Muscle of leg (tissue), 11 donors: Measurements from ENCODE around the gene NPIPA5. TPM values are rescaled to one million over a fixed set of nuclear protein-coding genes. Genes with fewer than 3 reads are reported as not detected.
"Not testable (repeated sequence)": the region's sequence is repeated elsewhere in the genome, so short reads cannot be mapped to it uniquely, and the experiment has no call there.

Experiments used
- DNase-seq: peaks from one replicate; pipeline ENCODE4 v3.0.0; 2013
- H3K27ac ChIP-seq: one replicate; pipeline ENCODE4 v1.5.1; 2013; ENCODE audit warnings: mild to moderate bottlenecking, low read length, control low read depth
- H3K27me3 ChIP-seq: one replicate; pipeline ENCODE4 v1.6.1; 2013; ENCODE audit warnings: low read length; ENCODE audit not compliant: control insufficient read depth, insufficient read depth
- H3K36me3 ChIP-seq: one replicate; pipeline ENCODE4 v1.6.1; 2013; ENCODE audit warnings: low read length; ENCODE audit not compliant: control insufficient read depth, insufficient read depth
- H3K4me1 ChIP-seq: one replicate; pipeline ENCODE4 v1.6.1; 2013; ENCODE audit warnings: low read length; ENCODE audit not compliant: control insufficient read depth, insufficient read depth
- H3K4me3 ChIP-seq: one replicate; pipeline ENCODE4 v1.5.1; 2013; ENCODE audit warnings: low read length, control low read depth
- H3K9me3 ChIP-seq: replicated peaks from 2 replicates; pipeline ENCODE4 v1.6.1; 2013; ENCODE audit warnings: low read depth, low read length; ENCODE audit not compliant: control insufficient read depth
- WGBS: methylation state at CpG from one replicate; pipeline ENCODE4 v1.1.5; 2013; ENCODE audit warnings: missing lambda C conversion rate; ENCODE audit not compliant: insufficient coverage; 5-methylcytosine and 5-hydroxymethylcytosine counted together
- polyA plus RNA-seq, 8 donors: library from polyadenylated mRNA; unstranded; fragments of 120-200 nt; gene quantifications; one replicate each; pipeline versions ENCODE4 v1.2.1 to v1.2.3, GENCODE V29; 2013; ENCODE audit warnings: inconsistent platforms in 1 of 8, low replicate concordance in 1 of 8; ENCODE audit not compliant: insufficient read length in 8 of 8, insufficient read depth in 1 of 8
- total RNA-seq: library from RNA; stranded (reverse); fragments of 120-200 nt; gene quantifications from one replicate; pipeline ENCODE4 v1.2.4, GENCODE V29; 2013

NPIPA5 gene
- total and polyA plus RNA-seq, 9 donors, result 0.86 to 27.6 (median 12.4) TPM

DNA sequence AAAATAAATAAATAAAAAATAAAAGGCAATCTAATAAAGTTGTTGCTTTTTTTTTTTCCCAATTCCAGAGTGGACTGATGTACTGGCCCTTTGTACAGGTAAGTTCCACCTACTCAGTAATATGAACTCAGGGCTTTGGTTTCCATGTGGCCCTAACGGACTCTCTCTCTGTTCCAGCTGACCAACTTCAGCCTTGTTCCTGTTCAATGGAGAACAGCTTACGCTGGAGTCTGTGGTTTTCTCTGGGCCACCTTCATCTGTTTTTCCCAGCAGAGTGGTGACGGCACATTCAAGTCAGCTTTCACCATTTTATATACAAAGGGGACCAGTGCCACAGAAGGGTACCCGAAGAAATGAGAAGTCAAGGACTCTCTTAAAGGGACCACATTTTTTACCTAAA is 29.7 kb upstream of the NPIPA5 start:
- H3K27ac ChIP-seq, H3K9me3 ChIP-seq: not testable (repeated sequence)

DNA sequence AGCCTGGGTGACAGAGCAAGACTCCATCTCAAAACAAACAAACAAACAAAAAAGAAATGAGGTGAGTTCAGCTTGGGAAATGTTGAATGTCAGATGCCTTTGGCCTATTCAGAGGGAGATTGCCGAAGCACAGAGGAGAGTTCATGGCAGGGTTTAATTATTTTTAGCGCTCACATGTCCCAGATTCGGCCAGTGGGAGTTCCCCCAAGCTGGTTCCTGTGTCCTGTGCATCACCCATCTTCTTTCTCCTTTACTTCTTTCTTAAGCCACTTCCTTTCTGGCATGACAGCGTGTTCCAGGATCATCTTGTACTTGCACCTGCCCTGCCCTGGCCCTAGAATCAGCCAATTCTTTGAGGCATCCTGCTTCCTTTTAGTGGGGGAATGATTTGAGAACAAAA is 26.7 kb upstream of the NPIPA5 start:
- Histone ChIP-seq H3K27ac (no peak overlapping the region), H3K4me3 (no peak overlapping the region), H3K9me3 (no peaks in the 10 kb centered on the region), H3K36me3 (peaks cover 3% of the 10 kb centered on the region), H3K27me3 (no peaks in the 10 kb centered on the region), H3K4me1 (no peaks in the 10 kb centered on the region)
- no peak for DNase-seq
- 57% methylated on average over 2 of the region's 4 CpGs for WGBS

More for the DNA sequence above, 29.7 kb upstream of the NPIPA5 start:
- not testable (repeated sequence) for H3K4me1 ChIP-seq, H3K4me3 ChIP-seq, H3K27me3 ChIP-seq, H3K36me3 ChIP-seq, DNase-seq
- 59% methylated on average over 2 of the region's 4 CpGs for WGBS

DNA sequence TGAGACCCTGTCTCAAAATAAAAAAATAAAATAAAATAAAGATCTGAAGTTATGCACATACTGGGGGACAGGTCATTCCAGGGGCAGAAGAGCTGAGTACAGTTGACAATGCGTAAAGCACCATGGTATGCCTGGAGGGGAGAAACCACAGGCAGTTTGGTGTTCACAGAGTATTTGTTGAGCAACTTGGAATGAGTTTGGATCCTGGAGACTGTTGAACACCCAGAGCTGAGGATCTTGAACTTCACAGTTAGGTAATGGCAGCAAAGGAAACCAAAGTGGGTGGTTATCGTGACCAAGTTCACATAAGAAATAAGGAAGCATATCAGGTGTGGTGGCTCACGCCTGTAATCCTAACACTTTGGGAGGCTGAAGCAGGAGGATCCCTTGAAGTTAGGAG is 26.0 kb upstream of the NPIPA5 start:
- 78% methylated on average over 3 of the region's 3 CpGs for WGBS
- not testable (repeated sequence) for H3K27ac ChIP-seq, H3K36me3 ChIP-seq, H3K27me3 ChIP-seq, H3K4me3 ChIP-seq, DNase-seq, H3K4me1 ChIP-seq, H3K9me3 ChIP-seq

DNA sequence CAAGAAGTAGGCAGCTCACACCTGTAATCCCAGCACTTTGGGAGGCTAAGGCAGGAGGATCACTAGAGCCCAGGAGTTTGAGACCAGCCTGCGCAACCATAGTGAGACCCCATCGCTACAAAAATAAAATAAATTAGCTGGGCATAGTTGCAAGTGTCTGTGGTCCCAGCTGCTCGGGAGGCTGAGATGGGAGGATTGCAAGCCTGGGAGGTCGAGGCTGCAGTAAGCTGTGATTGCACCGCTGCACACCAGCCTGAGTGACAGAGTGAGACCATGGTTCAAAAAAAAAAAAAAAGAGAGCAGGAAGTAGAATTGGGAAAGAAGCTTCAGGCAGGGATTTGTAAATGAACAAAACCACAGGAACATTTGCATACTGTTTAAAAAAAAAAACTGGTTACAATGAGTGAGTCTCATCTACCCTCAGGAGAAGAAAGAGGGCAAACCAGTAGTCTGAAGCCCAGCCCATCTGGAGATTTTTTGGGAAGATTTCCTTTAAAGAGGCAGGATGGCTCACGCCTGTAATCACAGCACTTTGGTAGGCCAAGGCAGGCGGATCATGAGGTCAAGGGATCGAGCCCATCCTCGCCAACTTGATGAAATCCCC is 25.4 kb upstream of the NPIPA5 start:
- no peaks in the 10 kb centered on the region for H3K27me3 ChIP-seq
- peaks cover 3% of the 10 kb centered on the region for H3K36me3 ChIP-seq
- DNase-seq, result no peak
- no peak overlapping the region for H3K4me3 ChIP-seq
- WGBS, result 93% methylated on average over 3 of the region's 9 CpGs
- no peak overlapping the region for H3K27ac ChIP-seq
- no peaks in the 10 kb centered on the region for H3K4me1 ChIP-seq
- H3K9me3 ChIP-seq, result no peaks in the 10 kb centered on the region

DNA sequence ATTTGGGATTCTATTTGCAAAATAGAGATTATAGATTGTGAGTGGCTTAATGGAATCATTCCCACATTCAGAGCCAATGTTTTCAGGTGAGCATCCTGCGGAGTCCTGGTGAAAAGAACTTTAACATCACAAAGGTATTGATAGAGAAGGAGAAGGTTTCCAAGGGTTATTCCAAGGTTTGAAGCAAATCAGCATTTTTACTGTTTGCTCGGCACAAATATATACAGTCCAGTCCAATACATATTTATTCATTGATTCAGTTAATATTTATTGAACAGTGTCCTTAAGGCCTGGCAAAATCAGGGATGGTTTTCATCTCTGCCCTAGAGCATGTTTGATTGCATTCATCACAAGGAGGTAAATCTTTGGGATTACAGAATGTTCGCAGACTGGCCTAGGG is 23.9 kb upstream of the NPIPA5 start:
- Histone ChIP-seq H3K9me3 (no peaks in the 10 kb centered on the region), H3K27me3 (no peaks in the 10 kb centered on the region), H3K36me3 (peaks cover 3% of the 10 kb centered on the region), H3K27ac (no peak overlapping the region), H3K4me1 (no peaks in the 10 kb centered on the region), H3K4me3 (no peak overlapping the region)
- no CpG with 5 or more reads among the region's 3 CpGs for WGBS
- no peak for DNase-seq

DNA sequence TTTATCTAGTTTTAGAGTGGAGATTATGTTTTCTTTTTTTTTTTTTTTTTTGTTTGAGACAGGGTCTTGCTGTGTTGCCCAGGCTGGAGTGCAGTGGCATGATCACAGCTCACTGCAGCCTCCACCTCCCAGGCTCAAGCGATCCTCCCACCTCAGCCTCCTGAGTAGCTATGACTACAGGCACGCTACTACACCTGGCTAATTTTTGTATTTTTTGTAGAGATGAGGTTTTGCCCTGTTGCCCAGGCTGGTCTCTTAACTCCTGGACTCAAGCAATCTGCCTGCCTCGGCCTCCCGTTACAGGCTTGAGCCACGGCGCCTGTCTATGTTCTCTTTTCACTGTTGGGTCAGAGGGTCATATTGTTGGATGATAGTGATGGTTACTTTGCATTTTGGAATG is 22.2 kb upstream of the NPIPA5 start:
- H3K27me3 ChIP-seq, H3K36me3 ChIP-seq, H3K9me3 ChIP-seq, DNase-seq, H3K4me1 ChIP-seq, H3K27ac ChIP-seq, H3K4me3 ChIP-seq: not testable (repeated sequence)
- 91% methylated on average over 4 of the region's 6 CpGs for WGBS

DNA sequence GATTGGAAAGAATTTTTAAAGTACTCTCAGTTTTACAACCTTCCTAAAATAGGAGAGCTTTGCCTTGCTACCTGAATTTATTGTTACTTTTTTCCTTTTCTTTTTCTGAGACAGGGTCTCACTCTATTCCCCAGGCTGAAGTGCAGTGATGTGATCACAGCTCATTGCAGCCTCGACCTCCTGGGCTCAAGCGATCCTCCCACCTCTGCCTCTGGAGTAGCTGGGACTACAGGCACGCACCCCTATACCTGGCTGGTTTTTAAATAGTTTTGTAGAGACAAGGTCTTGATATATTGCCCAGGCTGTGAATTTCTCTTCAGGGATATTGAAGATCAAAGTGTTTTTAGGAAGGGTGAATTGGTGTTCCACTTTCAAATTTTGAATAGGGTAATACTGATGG is 21.2 kb upstream of the NPIPA5 start:
- Histone ChIP-seq H3K27ac (no peak overlapping the region), H3K36me3 (peaks cover 3% of the 10 kb centered on the region), H3K9me3 (no peaks in the 10 kb centered on the region), H3K4me1 (no peaks in the 10 kb centered on the region), H3K27me3 (no peaks in the 10 kb centered on the region), H3K4me3 (no peak overlapping the region)
- 81% methylated on average over 2 of the region's 3 CpGs for WGBS
- DNase-seq, result no peak

DNA sequence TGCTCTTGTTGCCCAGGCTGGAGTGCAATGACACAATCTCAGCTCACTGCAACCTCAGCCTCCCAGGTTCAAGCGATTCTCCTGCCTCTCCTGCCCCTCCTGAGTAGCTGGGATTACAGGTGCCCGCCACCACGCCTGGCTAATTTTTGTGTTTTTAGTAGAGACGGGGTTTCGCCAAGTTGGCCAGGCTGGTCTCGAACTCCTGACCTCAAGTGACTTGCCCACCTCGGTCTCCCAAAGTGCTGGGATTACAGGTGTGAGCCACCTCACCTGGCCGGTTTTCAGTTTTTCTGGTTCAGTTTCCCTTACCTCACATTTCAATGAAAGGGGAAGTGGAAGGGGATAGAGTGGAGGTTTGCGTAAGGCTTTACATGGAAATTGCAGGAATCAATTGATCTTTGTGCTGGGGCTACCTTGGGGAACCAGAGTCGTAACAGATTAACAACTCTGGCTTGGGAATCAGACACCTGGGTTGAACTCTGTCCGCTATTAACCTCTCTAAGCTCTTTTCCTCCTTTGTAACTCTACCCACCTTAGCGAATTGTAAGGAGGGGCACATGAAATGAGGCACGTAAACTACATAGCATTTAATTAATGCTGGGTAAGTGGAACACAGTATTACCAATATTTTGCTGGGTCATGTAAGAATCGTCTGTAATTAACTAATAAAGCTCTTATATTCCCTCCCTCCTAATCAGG is 20.7 kb upstream of the NPIPA5 start:
- Histone ChIP-seq H3K27me3 (no peaks in the 10 kb centered on the region), H3K9me3 (no peaks in the 10 kb centered on the region), H3K4me1 (no peaks in the 10 kb centered on the region), H3K36me3 (peaks cover 3% of the 10 kb centered on the region), H3K27ac (no peak overlapping the region), H3K4me3 (no peak overlapping the region)
- 77% methylated on average over 4 of the region's 14 CpGs for WGBS
- DNase-seq, result no peak

DNA sequence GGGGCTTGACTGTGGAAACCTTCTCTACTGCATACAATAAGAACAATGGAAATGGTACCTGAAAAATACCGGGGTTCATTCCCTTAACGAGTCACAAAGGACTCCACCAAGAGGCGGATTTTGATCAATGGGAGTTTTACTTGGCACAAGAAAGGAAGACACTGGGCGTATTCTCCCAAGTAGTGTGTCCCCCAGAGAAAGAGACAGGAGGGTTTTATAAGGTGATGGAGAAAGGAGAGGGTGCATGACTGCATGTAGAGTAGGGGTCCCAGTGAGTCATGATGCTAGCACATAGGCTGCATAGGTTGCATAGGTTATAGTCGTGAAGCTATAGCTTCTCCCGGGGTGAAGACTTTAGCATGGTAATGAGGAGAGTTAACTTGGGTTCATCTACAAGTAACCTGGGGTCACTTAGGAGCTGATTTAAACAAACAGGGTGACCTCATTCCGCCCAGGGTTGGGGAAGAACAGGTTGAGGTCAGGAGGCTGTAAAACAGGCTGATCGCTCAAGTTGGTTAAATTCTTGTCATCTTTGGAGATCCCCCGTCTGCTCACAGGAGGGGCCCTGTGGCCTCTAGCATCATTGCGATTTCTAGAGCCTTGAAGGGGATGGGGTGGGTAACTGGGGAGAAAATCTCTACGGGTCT is 19.0 kb upstream of the NPIPA5 start:
- H3K27me3 ChIP-seq, result no peaks in the 10 kb centered on the region
- no peaks in the 10 kb centered on the region for H3K4me1 ChIP-seq
- H3K4me3 ChIP-seq, result no peak overlapping the region
- 87% methylated on average over 4 of the region's 11 CpGs for WGBS
- no peak overlapping the region for H3K27ac ChIP-seq
- no peaks in the 10 kb centered on the region for H3K9me3 ChIP-seq
- no peak for DNase-seq
- peaks cover under 1% of the 10 kb centered on the region for H3K36me3 ChIP-seq

DNA sequence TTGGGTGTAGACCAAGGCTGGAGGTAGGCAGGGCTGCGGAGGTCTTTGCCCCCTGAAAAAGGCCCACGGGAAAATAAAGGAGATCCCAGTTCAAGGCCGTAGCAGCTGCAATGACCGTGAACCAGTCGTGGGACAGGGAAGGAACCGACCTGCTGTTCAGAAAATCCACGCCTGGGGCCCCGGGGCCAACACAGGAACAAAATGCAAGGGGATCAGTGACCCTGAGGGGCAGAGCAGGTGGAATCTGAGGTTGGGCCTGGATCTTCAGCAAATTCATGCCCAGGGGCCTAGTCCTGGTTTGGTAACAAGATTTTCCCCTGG is 18.4 kb upstream of the NPIPA5 start:
- not testable (repeated sequence) for H3K4me1 ChIP-seq, H3K36me3 ChIP-seq, H3K27me3 ChIP-seq, H3K4me3 ChIP-seq, H3K27ac ChIP-seq, H3K9me3 ChIP-seq, DNase-seq
- WGBS, result 65% methylated on average over 8 of the region's 8 CpGs
